ENCODE data around the gene SYT13. TPM values are rescaled to one million over a fixed set of nuclear protein-coding genes. Genes with fewer than 3 reads are reported as not detected.

SYT13 gene
- total RNA-seq, 1 donor from 2014 or later: 191 TPM

DNA sequence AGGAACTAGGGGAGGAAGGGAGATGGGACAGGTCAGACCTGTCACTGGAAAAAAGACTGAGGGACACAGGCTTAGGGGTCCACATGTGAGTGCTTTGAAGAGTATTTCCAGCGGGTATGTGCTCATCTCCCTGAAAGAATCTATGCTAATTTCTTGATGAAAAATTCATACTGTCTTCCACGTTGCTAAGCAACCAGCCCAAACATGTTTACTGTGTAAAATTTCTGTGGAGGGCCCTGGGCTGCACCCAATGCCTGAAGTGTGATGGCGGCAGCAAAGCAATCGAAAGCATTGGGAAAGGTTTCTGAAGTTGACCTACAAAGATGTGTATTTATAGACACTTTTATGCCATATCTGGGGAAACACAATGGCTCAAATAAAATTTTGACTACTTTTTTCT, 7.4 kb downstream of the SYT13 start:
- no peak for DNase-seq (ENCODE audit: low spot score in 2 of 2)
- FAIRE-seq: no peak

DNA sequence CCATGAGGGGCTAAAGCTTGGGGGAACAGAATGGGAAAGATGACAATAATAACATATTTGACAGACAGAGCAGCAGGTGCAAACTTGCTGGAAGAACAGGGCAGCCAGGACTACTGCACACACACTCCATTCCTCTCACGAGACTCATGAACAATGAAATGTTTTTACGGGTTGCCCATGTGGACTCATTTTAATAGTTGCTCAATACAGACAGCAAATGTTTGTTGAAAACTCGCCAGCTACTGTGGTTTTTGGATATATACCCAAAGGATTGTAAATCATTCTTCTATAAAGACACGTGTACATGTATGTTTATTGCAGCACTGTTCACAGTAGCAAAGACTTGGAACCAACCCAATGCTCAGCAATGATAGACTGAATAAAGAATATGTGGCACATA, 10.3 kb downstream of the SYT13 start:
- no peak for DNase-seq (ENCODE audit: low spot score in 2 of 2)
- FAIRE-seq: no peak

DNA sequence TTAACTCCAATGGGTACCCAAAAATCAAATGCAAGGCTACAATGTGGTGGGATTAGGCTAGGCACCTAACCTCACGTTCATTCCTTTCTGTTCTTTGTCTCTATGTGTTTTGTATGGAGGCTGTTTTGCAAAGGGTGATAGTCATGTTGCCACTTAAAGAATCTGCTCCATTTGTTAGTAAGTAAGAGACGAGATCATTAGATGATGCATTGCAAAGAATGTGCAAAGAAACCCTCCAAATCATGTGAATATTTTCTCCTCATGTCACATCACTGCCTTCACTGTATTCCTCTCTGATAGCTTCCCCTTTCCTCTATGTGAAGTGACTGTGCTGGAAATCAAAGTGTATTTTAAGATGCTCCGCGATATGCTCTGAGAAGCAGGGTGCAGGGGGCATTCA, 11.9 kb downstream of the SYT13 start:
- FAIRE-seq (no peak), DNase-seq (ENCODE audit: low spot score in 2 of 2) (no peak)

DNA sequence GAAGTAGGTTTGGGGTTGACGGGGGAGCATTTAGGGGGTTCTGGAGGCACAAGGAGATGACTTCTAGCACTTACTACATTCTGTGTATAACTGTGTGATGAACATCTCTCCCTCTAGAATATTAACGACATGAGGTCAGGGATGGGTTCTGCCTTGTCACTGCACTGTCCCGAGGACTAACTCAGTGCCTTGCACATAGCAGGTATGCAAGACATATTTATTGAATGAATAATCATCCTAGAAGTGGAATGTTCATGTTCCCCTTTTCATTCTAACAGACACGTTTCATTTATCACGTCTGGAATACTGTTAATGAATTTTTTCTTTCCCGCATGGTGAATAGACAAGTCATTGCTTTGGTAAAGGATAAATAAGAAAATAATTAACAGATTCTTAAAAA, 12.6 kb downstream of the SYT13 start:
- no peak for DNase-seq (ENCODE audit: low spot score in 2 of 2)
- no peak for FAIRE-seq

DNA sequence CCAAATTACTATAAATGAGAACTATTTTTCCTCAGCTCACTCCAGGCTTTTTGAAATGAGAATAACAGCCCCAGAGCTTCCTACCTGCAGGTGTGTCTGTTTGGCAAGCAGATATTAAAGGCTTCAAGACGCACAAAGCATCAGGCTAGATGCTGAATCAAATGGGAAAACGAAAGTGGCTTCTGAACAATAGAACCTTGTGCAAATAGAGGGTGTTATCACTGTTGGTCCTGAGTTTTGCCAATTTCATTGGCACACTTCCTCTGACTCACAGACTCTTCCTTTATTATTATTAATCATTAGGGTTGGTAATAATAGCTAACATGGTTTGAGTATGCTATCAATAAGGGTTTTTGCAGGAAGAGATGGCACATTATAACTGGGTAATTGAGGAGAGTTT, 13.4 kb downstream of the SYT13 start:
- FAIRE-seq (no peak), DNase-seq (ENCODE audit: low spot score in 2 of 2) (no peak)

DNA sequence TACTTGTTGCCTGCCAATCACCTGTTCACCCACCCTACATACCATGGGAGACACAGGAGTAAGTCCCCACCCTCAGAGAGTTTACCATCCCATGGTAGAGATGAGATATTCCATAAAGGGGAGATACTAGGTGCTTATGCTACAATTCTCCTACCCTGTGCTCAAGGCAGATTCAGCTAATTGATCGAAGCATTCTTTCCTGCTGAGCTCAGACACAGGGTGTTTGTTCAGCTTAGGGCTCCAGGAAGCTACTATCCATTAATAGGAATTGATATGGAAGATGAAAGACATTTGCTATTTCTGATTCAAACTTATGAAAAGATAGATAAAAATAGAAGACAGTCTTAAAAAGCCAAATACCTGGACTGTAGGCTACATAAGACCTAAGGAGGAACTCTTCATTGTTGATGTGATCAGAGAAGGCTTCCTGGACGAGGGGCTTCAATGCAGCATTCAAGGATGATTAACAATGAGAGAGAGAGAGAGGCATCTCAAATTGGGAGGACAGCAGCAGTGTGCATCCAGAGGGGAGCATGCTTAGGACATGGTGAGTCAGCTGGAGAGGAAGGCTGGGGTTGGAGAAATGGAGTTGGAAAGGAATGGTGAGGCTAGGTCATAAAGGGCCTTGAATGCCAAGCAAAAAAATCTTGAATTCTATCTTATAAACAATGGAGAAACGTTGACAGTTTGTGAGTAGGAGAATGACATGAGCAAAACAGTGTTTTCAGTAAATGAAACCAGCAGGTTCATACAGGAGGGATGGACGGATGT, 15.0 kb downstream of the SYT13 start:
- DNase-seq (ENCODE audit: low spot score in 2 of 2) (no peak), FAIRE-seq (no peak)

DNA sequence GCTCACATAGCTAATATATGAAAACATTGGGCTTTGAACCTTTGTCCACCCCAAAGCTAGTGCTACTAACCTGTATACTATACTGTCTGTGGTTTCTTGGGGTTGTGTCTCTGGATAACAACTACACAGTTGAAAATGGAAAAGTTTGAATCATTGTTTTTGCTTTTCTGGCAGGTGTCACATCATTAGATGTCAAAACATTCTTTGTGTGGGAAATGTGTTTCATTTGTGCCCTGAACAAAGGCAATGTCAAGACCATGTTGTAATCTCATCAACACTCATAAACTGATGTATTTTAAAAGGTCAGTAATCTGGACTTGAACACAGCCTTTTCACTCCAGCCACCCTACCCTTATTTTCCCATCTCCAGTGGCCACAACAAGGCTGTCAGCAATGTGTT, 16.5 kb downstream of the SYT13 start:
- DNase-seq (ENCODE audit: low spot score in 2 of 2) (no peak), FAIRE-seq (no peak)

DNA sequence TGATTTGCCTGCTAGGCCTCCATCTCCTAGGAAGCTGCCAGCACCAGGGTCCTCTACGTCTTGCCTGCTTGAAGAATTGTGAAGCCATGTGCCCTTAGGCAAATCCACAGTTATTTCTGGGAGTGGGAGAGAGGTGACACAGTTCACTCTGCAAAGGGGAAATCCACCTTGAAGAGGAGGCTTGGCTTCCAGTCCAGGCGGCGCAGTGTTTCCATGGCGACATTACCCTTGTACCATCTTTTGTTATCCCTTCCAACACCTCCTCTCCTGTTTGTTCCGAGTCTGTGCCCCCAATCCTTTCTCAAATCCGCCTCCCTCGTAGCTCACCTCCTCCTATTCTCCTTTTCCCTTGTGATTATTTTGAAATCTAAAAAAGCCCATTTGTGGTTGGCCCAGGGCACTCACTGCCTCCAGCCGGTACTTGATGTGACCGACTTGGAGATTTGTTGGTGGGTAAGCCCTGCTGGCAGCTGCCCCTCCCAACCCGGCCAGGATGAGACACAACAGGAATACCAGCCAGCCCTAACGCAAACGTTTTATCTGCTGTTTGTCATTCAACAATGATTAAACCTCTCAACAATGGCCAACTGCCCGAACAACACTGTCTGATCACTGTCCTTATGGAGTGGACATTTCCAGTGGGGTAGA, 18.4 kb downstream of the SYT13 start:
- no peak for DNase-seq (ENCODE audit: low spot score in 2 of 2)
- FAIRE-seq: no peak

DNA sequence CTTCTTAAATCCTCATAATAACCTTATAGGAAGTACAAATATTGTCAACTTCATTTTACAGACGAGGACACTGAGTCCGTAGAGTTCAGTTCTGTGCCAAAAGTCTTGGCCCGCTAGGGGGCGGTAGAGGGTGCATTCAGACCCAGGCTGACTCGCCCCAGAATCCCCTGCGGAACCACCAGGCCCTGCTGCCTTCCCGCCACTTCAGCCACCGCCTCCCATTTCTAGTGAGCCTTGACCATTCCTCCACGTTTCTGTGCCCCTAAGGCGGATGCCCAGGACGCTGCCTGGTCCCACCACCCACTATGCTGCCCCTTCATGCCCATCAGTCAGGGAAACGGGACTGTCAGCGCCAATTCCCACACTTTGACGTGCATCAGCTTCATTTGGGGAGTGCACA, 19.1 kb downstream of the SYT13 start:
- FAIRE-seq (no peak), DNase-seq (ENCODE audit: low spot score in 2 of 2) (no peak)

DNA sequence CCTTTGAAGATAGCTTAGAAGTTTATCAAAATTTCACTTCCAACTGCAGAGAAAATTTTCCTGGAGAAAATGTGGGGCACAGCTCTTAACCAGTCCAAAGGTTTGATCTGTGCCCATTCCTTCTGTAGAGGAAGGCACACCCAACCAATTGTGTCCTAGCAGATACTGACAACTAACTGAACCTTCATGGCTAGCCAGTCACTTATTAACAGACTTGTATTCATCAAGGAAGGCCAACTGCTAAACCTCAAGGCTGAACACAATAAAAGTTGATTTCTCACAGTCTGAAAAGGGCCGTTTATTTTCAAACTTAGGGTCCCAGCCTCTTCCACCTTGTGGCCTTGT, 19.5 kb downstream of the SYT13 start:
- FAIRE-seq: no peak
- no peak for DNase-seq (ENCODE audit: low spot score in 2 of 2)

DNA sequence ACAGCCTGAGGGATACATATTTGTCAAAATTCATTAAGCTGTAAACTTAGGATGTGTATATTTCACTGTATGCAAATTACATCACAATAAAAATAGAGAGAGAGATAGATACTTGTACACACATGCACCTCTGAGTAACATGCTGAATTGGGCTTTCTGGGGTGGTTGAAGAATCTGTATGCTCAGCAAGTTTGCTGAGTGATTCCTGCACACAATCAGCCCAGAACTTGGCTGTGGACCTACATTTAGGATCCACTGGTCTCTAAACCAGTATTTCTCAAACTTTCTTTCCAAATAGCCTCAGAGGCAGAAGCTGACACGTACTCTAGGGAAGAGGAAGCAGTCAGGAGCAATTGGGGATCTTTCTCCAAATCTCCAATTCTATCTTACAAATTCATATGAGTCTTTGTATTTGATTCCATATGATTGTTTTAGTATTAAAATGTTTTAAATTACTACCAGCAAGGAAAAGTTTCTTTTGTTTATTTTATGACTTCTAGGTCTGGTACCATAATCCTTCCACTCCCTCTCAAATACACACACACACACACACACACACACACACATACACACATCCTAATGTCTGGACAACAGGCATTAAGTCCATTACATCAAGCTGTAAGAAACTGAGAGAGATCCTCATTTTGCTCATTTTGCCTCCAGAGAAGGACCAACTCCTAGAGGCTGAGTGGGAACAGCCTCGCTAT, 20.0 kb downstream of the SYT13 start:
- no peak for FAIRE-seq
- no peak for DNase-seq (ENCODE audit: low spot score in 2 of 2)

DNA sequence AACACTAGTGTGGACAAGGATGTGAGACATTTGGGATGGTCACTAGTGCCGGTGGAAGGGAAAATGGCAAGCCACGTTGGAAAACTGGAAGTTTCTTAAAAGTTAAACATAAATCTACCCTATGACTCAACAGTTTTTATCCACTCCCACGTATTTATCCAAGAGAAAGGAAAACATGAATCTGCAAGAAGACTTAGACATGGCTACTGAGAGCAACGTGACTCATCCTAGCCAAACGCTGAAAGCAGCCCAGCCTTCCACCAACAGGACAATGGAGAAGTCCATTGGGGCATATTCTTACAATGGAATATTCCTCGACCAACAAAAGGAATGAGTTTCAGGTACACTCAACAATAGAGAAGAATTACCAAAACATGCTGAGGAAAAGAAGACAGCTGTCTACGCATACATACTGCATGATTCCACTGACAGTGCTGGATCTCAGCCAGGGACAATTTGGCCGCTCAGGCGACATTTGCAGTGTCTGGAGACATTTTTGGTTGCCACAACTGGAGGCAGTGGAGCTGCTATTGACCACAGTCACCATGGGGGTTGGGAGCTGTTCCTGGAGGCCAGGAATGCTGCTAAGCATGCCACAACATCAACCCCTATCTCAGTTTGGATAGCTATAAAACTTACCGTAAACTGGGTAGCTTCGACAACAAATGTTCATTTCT, 21.2 kb downstream of the SYT13 start:
- no peak for DNase-seq (ENCODE audit: low spot score in 2 of 2)
- FAIRE-seq: no peak

DNA sequence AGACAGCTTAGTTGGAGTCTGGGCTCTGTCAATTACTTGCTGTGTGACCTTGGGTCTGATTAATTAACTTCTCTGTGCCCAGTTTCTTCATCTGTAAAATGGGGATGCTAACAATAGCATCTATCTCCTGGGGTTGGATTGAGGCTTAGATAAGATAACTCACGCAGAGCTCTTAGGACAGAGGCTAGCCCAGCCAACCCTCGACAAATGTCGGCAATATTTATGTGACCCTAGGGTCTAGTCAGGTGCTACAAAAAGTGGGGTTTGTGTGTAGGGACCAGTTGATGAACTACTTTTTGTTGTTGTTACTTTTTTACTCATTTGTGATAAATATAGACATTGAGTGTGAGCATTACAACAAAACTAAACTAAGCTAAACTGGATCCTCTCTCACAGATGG, 22.4 kb downstream of the SYT13 start:
- no peak for DNase-seq (ENCODE audit: low spot score in 2 of 2)
- FAIRE-seq: no peak

DNA sequence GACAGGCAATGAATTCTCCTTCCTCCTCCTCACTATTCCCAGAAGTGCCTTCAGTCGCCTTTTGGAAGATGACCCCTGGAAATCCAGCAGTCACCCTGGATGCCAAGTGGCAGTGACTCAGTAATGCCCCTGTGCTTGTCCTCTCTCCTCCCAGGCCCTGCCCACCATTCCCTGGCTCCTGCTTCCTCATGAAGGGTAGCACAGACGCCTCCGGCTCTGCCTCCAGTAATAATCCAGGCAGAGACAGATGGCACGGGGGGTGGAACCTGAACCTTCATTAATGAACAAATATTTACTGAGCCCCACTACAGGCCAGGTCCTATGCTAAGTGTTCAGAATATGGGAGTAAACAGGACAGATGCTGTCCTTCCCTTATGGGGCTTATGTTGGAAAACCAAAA, 23.2 kb downstream of the SYT13 start:
- DNase-seq (ENCODE audit: low spot score in 2 of 2) (no peak), FAIRE-seq (no peak)

DNA sequence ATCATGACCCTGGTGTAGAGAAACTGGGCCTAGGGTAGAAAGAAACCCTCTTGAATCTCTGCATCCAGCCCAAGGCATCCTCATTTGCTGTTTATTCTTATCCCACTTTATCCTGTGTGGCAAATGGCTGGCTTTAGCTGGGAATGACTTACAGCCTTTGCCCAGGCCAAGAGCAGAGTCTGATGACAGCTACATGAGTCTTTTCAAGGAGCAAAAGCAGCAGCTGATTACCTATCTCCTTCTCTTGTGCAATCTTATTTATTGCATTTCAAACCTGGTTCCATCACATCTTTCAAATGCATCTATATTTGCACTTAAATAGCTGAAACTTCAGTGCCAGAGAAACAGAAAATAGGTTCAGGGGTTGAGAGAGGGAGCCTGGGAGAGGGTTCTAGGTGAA, 26.1 kb downstream of the SYT13 start:
- FAIRE-seq (no peak), DNase-seq (ENCODE audit: low spot score in 2 of 2) (no peak)

DNA sequence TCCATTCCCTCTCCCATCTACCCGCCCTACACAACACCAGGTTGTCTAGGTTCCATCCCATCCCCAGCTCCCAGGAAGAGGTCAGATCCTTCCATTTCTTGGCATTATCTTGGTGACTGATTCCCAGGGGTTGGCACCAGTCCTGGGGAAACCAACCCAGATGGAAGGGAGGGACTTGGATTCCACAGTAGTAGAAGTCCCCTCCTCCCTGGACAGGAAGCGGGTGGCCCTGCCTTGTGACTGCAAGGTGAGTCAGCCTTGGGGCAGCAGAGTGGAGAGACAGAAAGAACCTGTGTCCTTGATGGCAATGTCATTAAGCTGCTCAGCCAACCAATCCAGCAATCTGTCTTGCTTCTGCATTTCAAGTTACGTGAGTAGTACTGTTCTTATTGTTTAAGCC, 26.5 kb downstream of the SYT13 start:
- no peak for DNase-seq (ENCODE audit: low spot score in 2 of 2)
- FAIRE-seq: no peak

DNA sequence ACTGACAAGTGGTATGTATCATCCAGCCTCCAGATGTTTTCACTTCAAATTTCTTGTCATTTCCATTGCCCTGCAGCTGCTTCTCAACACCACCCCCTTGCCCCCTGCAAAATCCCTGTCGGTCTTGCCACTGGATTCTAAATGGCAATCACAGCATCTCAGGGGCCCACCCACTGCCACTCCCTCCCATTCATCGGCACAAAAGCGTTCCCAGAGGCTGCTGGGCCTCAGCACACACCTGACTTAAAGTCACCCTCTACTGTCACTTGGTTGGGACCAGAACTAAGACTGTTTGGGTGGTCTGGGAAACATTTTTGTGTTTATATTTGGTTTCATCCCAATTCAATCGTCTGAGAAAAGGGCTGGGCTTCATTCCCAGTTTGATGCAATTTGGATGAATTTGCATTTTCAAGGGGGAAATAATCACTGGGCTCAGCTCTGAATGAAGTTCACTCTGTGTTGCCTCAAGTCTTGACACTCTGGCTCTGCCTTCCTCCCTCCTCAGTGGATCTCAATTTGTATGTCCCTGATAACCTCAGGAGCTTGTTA, 27.1 kb downstream of the SYT13 start:
- FAIRE-seq (no peak), DNase-seq (ENCODE audit: low spot score in 2 of 2) (no peak)

DNA sequence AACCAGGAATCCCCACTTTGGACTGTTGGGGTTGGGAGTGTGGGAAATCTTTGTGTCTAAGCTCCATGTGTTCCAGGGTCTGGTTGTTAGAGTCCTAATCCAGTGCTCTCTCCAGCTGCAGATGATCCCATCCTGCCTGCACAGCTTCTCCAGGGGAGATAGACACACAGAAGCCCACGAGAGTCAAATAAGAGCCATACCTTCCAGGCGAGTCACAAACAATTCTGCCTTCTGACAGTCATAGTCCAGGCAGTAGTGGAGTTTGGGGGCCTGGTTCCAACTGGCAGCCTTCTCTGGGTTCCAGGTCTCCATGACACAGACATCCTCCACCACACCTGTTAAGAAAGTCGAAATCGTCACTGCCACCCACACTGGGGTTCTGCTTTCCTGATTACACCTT, 32.1 kb downstream of the SYT13 start:
- DNase-seq (ENCODE audit: low spot score in 2 of 2) (no peak), FAIRE-seq (no peak)

DNA sequence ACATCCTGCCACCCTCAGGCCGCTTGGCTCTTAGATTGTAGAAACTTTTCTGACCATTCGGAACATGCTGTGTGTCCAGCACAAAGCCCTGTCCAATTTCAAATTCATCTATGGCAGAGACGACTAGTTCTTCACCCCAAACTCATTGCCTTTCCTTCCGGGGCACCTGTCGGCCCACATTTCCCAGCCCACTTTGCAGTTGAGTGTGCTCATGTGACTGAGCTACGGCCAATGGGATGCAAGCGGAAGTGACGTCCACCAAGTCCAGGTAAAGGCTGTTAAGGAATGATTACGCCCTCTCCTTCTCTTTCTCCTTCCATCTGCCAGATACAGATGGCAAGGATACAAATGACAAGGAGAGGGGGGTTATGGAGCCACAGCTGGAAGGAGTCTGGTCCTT, 32.5 kb downstream of the SYT13 start:
- FAIRE-seq (no peak), DNase-seq (ENCODE audit: low spot score in 2 of 2) (no peak)

DNA sequence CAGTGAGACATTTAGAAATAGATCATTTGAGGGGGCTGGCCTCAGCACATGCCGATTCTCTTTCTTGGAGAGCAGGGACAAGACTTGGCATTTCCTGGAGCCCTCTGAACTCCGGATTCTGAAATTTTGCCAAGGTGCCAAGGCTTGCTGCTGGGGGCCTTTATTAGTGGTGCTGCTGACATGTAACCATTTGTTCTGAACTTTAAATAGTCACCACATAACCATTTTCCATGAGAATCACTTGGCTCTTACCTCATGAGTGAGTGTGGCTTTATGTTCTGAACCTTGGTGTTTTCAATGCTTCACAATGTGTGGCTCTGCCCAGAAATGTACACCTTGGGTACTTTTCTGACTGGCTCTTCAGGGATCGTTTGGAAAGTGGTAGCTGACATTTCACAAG, 33.3 kb downstream of the SYT13 start:
- no peak for FAIRE-seq

More for the DNA sequence above, 33.3 kb downstream of the SYT13 start:
- no peak for DNase-seq (ENCODE audit: low spot score in 2 of 2)

All from frontal cortex (tissue), 4 donors.